ENCODE data around the gene DCK.

DCK gene

DNA sequence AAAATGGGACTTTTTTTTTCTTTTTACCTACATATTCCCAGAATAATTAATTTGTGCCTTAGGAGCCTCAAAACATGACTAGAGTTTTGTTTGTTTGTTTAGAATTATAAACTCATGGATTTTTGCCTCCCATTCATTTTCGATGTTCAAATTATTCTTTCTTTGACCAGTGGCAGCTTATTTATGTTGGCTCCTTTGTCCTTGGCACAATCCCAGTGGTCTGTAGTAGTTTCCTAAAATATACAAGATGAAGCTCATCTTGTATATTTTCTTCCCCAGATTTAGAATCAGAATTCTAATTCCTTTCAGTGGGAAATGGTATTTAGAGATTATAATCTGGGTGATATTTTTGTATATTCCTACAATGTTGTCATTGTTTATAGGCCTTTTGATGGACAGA lies 27.2 kb downstream of the DCK start:
- TF ChIP-seq CEBPB (IDR thresholded peaks at IDR 0.05) (no peak), YY1 (IDR thresholded peaks at IDR 0.05; ENCODE audit: low read depth) (no peak), RAD21 (IDR thresholded peaks at IDR 0.05; ENCODE audit: low read depth) (no peak), NFIC (IDR thresholded peaks at IDR 0.05) (no peak), ZBTB7A (IDR thresholded peaks at IDR 0.05; ENCODE audit: low read depth) (no peak), TAF1 (IDR thresholded peaks at IDR 0.05; ENCODE audit: low read depth) (no peak)
- TF ChIP-seq, protein P1, sequence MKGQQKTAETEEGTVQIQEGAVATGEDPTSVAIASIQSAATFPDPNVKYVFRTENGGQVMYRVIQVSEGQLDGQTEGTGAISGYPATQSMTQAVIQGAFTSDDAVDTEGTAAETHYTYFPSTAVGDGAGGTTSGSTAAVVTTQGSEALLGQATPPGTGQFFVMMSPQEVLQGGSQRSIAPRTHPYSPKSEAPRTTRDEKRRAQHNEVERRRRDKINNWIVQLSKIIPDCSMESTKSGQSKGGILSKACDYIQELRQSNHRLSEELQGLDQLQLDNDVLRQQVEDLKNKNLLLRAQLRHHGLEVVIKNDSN (IDR thresholded peaks at IDR 0.05) = no peak

DNA sequence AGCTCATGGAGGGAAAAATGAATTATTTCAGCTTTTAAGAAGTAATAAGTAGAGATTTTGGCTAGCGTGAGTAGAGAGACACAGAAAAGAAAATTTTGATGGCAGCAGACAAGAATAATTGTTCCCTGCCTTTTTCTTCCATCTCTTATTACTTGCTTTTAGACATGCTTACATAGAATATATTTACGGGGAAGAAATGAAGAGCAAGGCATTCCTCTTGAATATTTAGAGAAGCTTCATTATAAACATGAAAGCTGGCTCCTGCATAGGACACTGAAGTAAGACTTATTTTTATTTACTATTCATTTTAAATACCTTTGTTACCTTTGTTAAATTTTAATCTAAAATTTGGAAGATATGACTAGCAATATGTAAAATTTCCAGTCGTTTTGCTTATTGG lies 32.2 kb downstream of the DCK start:
- TF ChIP-seq, protein P2, sequence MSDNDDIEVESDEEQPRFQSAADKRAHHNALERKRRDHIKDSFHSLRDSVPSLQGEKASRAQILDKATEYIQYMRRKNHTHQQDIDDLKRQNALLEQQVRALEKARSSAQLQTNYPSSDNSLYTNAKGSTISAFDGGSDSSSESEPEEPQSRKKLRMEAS (IDR thresholded peaks at IDR 0.05) = no peak

DNA sequence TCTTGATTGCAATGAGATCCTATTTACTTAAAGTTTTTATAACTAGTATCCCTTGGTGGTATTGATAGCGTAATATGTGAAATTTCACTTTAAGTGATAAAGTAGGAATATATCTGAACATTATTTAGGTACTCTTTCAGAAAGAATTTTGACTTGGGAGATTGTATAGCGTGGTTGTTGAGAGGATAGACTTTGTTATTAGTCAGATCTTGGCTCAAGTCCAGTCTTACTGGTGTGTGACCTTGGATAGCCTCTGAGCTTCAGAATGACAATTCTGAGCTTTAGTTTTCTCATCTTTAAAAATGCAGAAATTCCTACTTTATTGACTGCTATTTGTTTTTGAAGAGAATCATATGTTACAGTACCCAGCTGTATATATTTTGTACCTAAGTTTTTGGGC lies 32.6 kb downstream of the DCK start:
- TF ChIP-seq NFIC (IDR thresholded peaks at IDR 0.05) (peak; percentile 75), ZBTB7A (IDR thresholded peaks at IDR 0.05; ENCODE audit: low read depth) (no peak), TAF1 (IDR thresholded peaks at IDR 0.05; ENCODE audit: low read depth) (no peak), CREB1 (IDR thresholded peaks at IDR 0.05; ENCODE audit: low read depth) (no peak)

DNA sequence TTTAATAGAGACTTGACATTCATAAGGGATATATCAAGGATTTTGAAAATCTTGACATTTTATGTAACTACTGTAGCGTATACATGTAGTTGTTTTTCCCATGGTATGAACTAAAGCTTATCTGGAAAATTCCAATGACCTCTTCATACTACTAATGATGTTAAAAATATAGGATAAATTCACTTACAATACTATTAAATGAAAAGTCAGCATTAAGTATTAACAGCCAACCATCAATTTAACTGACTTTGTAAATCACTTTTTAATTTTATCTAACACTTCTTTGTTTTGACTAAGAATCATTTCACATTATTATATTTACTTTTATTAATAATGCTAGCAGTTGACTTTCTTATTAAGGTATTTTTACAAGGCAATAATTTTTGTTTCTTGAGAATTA lies 34.2 kb downstream of the DCK start:
- no peak for TF ChIP-seq FOXM1 (IDR thresholded peaks at IDR 0.05; ENCODE audit: borderline replicate concordance, low read depth)
- TF ChIP-seq RAD21 (IDR thresholded peaks at IDR 0.05; ENCODE audit: low read depth) = no peak
- TF ChIP-seq TCF12 (IDR thresholded peaks at IDR 0.05; ENCODE audit: low read depth) = no peak
- no peak for TF ChIP-seq ZBTB7A (IDR thresholded peaks at IDR 0.05; ENCODE audit: low read depth)

DNA sequence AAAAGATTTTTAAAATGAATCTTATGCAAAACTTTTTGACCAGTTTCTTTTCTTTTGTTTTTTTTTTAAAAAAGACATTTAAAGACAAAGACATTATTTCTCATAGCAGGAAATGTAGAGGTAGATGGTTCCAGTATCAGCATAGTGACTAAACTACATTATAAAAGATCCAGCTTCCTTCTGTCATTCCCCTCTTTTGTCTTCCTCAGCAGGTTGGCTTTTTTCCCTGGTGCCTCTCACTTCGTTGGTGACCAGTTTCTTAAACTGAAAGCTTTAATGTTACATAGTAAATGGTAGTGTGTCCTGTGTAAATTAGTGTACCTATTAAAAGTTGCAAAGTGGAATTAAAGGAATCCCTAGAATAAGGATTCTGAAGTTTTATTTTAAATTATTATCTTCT lies 36.1 kb downstream of the DCK start:
- TF ChIP-seq CREB1 (IDR thresholded peaks at IDR 0.05; ENCODE audit: low read depth) = no peak
- no peak for TF ChIP-seq YY1 (IDR thresholded peaks at IDR 0.05; ENCODE audit: low read depth)
- TF ChIP-seq ZBTB7A (IDR thresholded peaks at IDR 0.05; ENCODE audit: low read depth) = no peak
- no peak for TF ChIP-seq FOXM1 (IDR thresholded peaks at IDR 0.05; ENCODE audit: borderline replicate concordance, low read depth)
- TF ChIP-seq, protein P3, sequence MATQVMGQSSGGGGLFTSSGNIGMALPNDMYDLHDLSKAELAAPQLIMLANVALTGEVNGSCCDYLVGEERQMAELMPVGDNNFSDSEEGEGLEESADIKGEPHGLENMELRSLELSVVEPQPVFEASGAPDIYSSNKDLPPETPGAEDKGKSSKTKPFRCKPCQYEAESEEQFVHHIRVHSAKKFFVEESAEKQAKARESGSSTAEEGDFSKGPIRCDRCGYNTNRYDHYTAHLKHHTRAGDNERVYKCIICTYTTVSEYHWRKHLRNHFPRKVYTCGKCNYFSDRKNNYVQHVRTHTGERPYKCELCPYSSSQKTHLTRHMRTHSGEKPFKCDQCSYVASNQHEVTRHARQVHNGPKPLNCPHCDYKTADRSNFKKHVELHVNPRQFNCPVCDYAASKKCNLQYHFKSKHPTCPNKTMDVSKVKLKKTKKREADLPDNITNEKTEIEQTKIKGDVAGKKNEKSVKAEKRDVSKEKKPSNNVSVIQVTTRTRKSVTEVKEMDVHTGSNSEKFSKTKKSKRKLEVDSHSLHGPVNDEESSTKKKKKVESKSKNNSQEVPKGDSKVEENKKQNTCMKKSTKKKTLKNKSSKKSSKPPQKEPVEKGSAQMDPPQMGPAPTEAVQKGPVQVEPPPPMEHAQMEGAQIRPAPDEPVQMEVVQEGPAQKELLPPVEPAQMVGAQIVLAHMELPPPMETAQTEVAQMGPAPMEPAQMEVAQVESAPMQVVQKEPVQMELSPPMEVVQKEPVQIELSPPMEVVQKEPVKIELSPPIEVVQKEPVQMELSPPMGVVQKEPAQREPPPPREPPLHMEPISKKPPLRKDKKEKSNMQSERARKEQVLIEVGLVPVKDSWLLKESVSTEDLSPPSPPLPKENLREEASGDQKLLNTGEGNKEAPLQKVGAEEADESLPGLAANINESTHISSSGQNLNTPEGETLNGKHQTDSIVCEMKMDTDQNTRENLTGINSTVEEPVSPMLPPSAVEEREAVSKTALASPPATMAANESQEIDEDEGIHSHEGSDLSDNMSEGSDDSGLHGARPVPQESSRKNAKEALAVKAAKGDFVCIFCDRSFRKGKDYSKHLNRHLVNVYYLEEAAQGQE (IDR thresholded peaks at IDR 0.05; ENCODE audit: low read depth) = no peak
- TF ChIP-seq, protein P1 (IDR thresholded peaks at IDR 0.05) = no peak
- TF ChIP-seq RAD21 (IDR thresholded peaks at IDR 0.05; ENCODE audit: low read depth) = no peak
- TF ChIP-seq, protein P2 (IDR thresholded peaks at IDR 0.05) = no peak
- no peak for TF ChIP-seq EP300 (IDR thresholded peaks at IDR 0.05; ENCODE audit: borderline replicate concordance)
- TF ChIP-seq TEAD4 (IDR thresholded peaks at IDR 0.05) = no peak
- TF ChIP-seq TCF12 (IDR thresholded peaks at IDR 0.05; ENCODE audit: low read depth) = no peak
- no peak for TF ChIP-seq CEBPB (IDR thresholded peaks at IDR 0.05)
- no peak for TF ChIP-seq EGR1 (IDR thresholded peaks at IDR 0.05)
- TF ChIP-seq TAF1 (IDR thresholded peaks at IDR 0.05; ENCODE audit: low read depth) = no peak

DNA sequence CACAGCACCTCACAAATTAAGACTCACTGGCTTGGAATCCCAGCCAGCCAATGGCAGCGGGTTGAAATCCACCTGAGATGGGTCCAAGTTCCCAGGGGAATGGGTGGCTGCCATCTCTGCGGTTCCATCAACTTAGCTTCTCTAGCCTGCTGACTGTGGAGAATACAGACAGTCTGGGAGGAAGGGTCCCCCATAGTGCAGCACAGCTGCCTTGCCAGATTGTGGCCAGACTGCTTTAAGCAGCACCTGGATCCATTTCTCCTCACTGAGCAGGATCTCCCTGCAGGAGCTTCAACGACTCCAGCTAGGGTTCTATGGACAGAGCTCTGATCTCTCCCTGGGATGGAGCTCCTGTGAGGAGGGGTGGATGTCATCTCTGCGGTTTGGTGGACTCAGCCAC lies 51.8 kb downstream of the DCK start:
- TF ChIP-seq NFIC (IDR thresholded peaks at IDR 0.05) (no peak), EGR1 (IDR thresholded peaks at IDR 0.05) (no peak), EP300 (IDR thresholded peaks at IDR 0.05; ENCODE audit: borderline replicate concordance) (no peak), TCF12 (IDR thresholded peaks at IDR 0.05; ENCODE audit: low read depth) (no peak), RAD21 (IDR thresholded peaks at IDR 0.05; ENCODE audit: low read depth) (no peak), ZBTB7A (IDR thresholded peaks at IDR 0.05; ENCODE audit: low read depth) (no peak), TAF1 (IDR thresholded peaks at IDR 0.05; ENCODE audit: low read depth) (no peak), CREB1 (IDR thresholded peaks at IDR 0.05; ENCODE audit: low read depth) (no peak), TEAD4 (IDR thresholded peaks at IDR 0.05) (no peak), CEBPB (IDR thresholded peaks at IDR 0.05) (no peak), YY1 (IDR thresholded peaks at IDR 0.05; ENCODE audit: low read depth) (no peak), FOXM1 (IDR thresholded peaks at IDR 0.05; ENCODE audit: borderline replicate concordance, low read depth) (no peak)
- TF ChIP-seq, protein P1 (IDR thresholded peaks at IDR 0.05) = no peak
- TF ChIP-seq, protein P2 (IDR thresholded peaks at IDR 0.05) = no peak
- TF ChIP-seq, protein P3 (IDR thresholded peaks at IDR 0.05; ENCODE audit: low read depth) = no peak
